ENCODE data around the gene FAM118A.
"Not testable (repeated sequence)": the region's sequence is repeated elsewhere in the genome, so short reads cannot be mapped to it uniquely, and the experiment has no call there.

The FAM118A gene

GRCh38 chr22:45366713-45367112, 57.0 kb downstream of the FAM118A start:
- Histone ChIP-seq H3K9me2 (ENCODE audit: low read depth, low read length) (no peaks in the 10 kb centered on the region), H3K27me3 (ENCODE audit: insufficient read depth, low read length) (peaks cover 4% of the 10 kb centered on the region; the same call in 1 of the 2 replicates), H3F3A (ENCODE audit: insufficient read depth, low read length) (no peaks in the 10 kb centered on the region), H4K20me1 (ENCODE audit: insufficient read depth, low read length) (no peaks in the 10 kb centered on the region), H3K36me3 (ENCODE audit: insufficient read depth, low read length) (no peaks in the 10 kb centered on the region), H2AFZ (ENCODE audit: low read length) (no peak overlapping the region), H3K79me2 (ENCODE audit: insufficient read depth, low read length) (no peaks in the 10 kb centered on the region), H3K4me2 (ENCODE audit: low read length) (no peak overlapping the region), H3K9me3 (ENCODE audit: low read length) (peaks cover 6% of the 10 kb centered on the region; the same call in 1 of the 2 replicates), H3K9ac (ENCODE audit: low read length) (no peak overlapping the region), H3K4me1 (ENCODE audit: insufficient read depth, low read length, severe bottlenecking) (no peaks in the 10 kb centered on the region), H3K4me3 (ENCODE audit: low read depth, low read length, poor library complexity, severe bottlenecking) (no peak overlapping the region), H3K27ac (ENCODE audit: low read depth, low read length, poor library complexity, severe bottlenecking) (no peak overlapping the region)
- TF ChIP-seq CTCF (IDR thresholded peaks at IDR 0.05; ENCODE audit: low read length): no peak
- TF ChIP-seq EZH2 (IDR thresholded peaks at IDR 0.05; ENCODE audit: borderline replicate concordance, low read length): no peak

- not testable (repeated sequence) for H3K27me3 ChIP-seq (ENCODE audit: insufficient read depth, low read length); H3K27ac ChIP-seq (ENCODE audit: low read depth, low read length, poor library complexity, severe bottlenecking); H3K79me2 ChIP-seq (ENCODE audit: insufficient read depth, low read length); H3K4me2 ChIP-seq (ENCODE audit: low read length); H4K20me1 ChIP-seq (ENCODE audit: insufficient read depth, low read length); H3K9ac ChIP-seq (ENCODE audit: low read length); H3K4me3 ChIP-seq (ENCODE audit: low read depth, low read length, poor library complexity, severe bottlenecking); H2AFZ ChIP-seq (ENCODE audit: low read length); H3K36me3 ChIP-seq (ENCODE audit: insufficient read depth, low read length); H3K9me3 ChIP-seq (ENCODE audit: low read length); H3K4me1 ChIP-seq (ENCODE audit: insufficient read depth, low read length, severe bottlenecking); H3K9me2 ChIP-seq (ENCODE audit: low read depth, low read length); H3F3A ChIP-seq (ENCODE audit: insufficient read depth, low read length)
Observed at GRCh38 chr22:45373592-45373991, 63.9 kb downstream of the FAM118A start.

GRCh38 chr22:45376009-45376408, 66.3 kb downstream of the FAM118A start:
- Histone ChIP-seq H3K4me3 (ENCODE audit: low read depth, low read length, poor library complexity, severe bottlenecking) (no peak overlapping the region), H3F3A (ENCODE audit: insufficient read depth, low read length) (no peaks in the 10 kb centered on the region), H3K79me2 (ENCODE audit: insufficient read depth, low read length) (no peaks in the 10 kb centered on the region), H3K4me1 (ENCODE audit: insufficient read depth, low read length, severe bottlenecking) (no peaks in the 10 kb centered on the region), H3K4me2 (ENCODE audit: low read length) (no peak overlapping the region), H4K20me1 (ENCODE audit: insufficient read depth, low read length) (no peaks in the 10 kb centered on the region), H2AFZ (ENCODE audit: low read length) (no peak overlapping the region), H3K9me2 (ENCODE audit: low read depth, low read length) (no peaks in the 10 kb centered on the region), H3K36me3 (ENCODE audit: insufficient read depth, low read length) (no peaks in the 10 kb centered on the region), H3K27ac (ENCODE audit: low read depth, low read length, poor library complexity, severe bottlenecking) (no peak overlapping the region), H3K27me3 (ENCODE audit: insufficient read depth, low read length) (no peaks in the 10 kb centered on the region), H3K9me3 (ENCODE audit: low read length) (no peaks in the 10 kb centered on the region), H3K9ac (ENCODE audit: low read length) (no peak overlapping the region)
- TF ChIP-seq EZH2 (IDR thresholded peaks at IDR 0.05; ENCODE audit: borderline replicate concordance, low read length): no peak
- TF ChIP-seq CTCF (IDR thresholded peaks at IDR 0.05; ENCODE audit: low read length): no peak

- Histone ChIP-seq H4K20me1 (ENCODE audit: insufficient read depth, low read length) (no peaks in the 10 kb centered on the region), H2AFZ (ENCODE audit: low read length) (no peak overlapping the region), H3K36me3 (ENCODE audit: insufficient read depth, low read length) (no peaks in the 10 kb centered on the region), H3K4me3 (ENCODE audit: low read depth, low read length, poor library complexity, severe bottlenecking) (no peak overlapping the region), H3K9ac (ENCODE audit: low read length) (no peak overlapping the region), H3K4me1 (ENCODE audit: insufficient read depth, low read length, severe bottlenecking) (no peaks in the 10 kb centered on the region), H3K4me2 (ENCODE audit: low read length) (no peak overlapping the region), H3K79me2 (ENCODE audit: insufficient read depth, low read length) (no peaks in the 10 kb centered on the region), H3K27me3 (ENCODE audit: insufficient read depth, low read length) (no peaks in the 10 kb centered on the region), H3K27ac (ENCODE audit: low read depth, low read length, poor library complexity, severe bottlenecking) (no peak overlapping the region), H3K9me3 (ENCODE audit: low read length) (no peaks in the 10 kb centered on the region), H3F3A (ENCODE audit: insufficient read depth, low read length) (no peaks in the 10 kb centered on the region), H3K9me2 (ENCODE audit: low read depth, low read length) (no peaks in the 10 kb centered on the region)
- TF ChIP-seq CTCF (IDR thresholded peaks at IDR 0.05; ENCODE audit: low read length) (no peak), EZH2 (IDR thresholded peaks at IDR 0.05; ENCODE audit: borderline replicate concordance, low read length) (no peak)
Observed at GRCh38 chr22:45376703-45377102, 67.0 kb downstream of the FAM118A start.
